Endothelial cell of umbilical vein (primary cell): ENCODE results near the gene CARD9. TPM values are rescaled to one million over a fixed set of nuclear protein-coding genes. Genes with fewer than 3 reads are reported as not detected.

Source experiments
- BruUV-seq: library from RNA; stranded (reverse); fragments of 400-500 nt; replicated peaks from 2 replicates; lab custom pipeline; 2021; lab: Mats Ljungman, UMichigan
- CTCF ChIA-PET: fragments of 300-600, 350-600 bp; sonication (Branson Sonifier 250); formaldehyde crosslinking; loops from one replicate; lab custom pipeline; 2021; ENCODE audit warnings: antibody characterized with exemption, inconsistent platforms; lab: Charles Lee
- POLR2A ChIA-PET: fragments of 300-600, 350-600 bp; sonication (Branson Sonifier 250); formaldehyde crosslinking; loops from one replicate; lab custom pipeline; 2021; ENCODE audit warnings: antibody characterized with exemption, inconsistent platforms; lab: Charles Lee
- DNase-seq: peaks from one replicate; pipeline ENCODE4 v3.0.0-alpha.2; 2011; ENCODE audit warnings: low read depth, low spot score
- FAIRE-seq: peaks from 2 replicates; lab custom pipeline; 2011; peaks lifted over from hg19 to GRCh38; lab: Jason Lieb, UNC
- H2AFZ ChIP-seq: 2 replicates; pipeline ENCODE4 v1.6.0; 2012; ENCODE audit warnings: low read depth, low read length, control low read depth, inconsistent platforms
- H3K27ac ChIP-seq: 2 replicates; pipeline ENCODE4 v1.5.1; 2011; ENCODE audit warnings: low read depth, mild to moderate bottlenecking, control low read depth, low read length, moderate library complexity; ENCODE audit not compliant: insufficient read depth
- H3K27me3 ChIP-seq, 2 experiments: 2 replicates each; pipeline versions ENCODE4 v1.6.0 to v1.6.1; 2011; ENCODE audit warnings: low read length in 2 of 2, mixed read lengths in 1 of 2; ENCODE audit not compliant: control insufficient read depth in 2 of 2, insufficient read depth in 2 of 2
- H3K36me3 ChIP-seq, 2 experiments: 2 replicates in 1 of 2; 3 replicates in 1 of 2; pipeline ENCODE4 v1.5.1; 2011; ENCODE audit warnings: low read length in 2 of 2, mild to moderate bottlenecking in 1 of 2, moderate library complexity in 1 of 2; ENCODE audit not compliant: control insufficient read depth in 2 of 2, insufficient read depth in 2 of 2; ENCODE audit errors: extremely low read depth in 1 of 2
- H3K4me1 ChIP-seq: 3 replicates; pipeline ENCODE4 v1.5.1; 2011; ENCODE audit warnings: mild to moderate bottlenecking, low read length; ENCODE audit not compliant: control insufficient read depth, insufficient read depth; ENCODE audit errors: extremely low read depth
- H3K4me2 ChIP-seq: 2 replicates; pipeline ENCODE4 v1.6.1; 2011; ENCODE audit warnings: low read length, control low read depth, mixed read lengths; ENCODE audit not compliant: insufficient read depth
- H3K4me3 ChIP-seq, 3 experiments: fragments of 200-600 bp in 1 of 3; sonication (generic), shearing (Covaris generic) in 1 of 3; replicated peaks in 1 of 3; 2 replicates each; pipeline ENCODE4 v1.5.1; 2011 to 2016; ENCODE audit warnings: control low read depth in 3 of 3, low read length in 3 of 3, mild to moderate bottlenecking in 2 of 3, inconsistent platforms in 1 of 3, low read depth in 1 of 3, moderate library complexity in 1 of 3; ENCODE audit not compliant: insufficient read depth in 1 of 3
- H3K79me2 ChIP-seq: 2 replicates; pipeline ENCODE4 v1.6.0; 2012; ENCODE audit warnings: low read length, inconsistent platforms; ENCODE audit not compliant: control insufficient read depth, insufficient read depth
- H3K9ac ChIP-seq: replicated peaks from 2 replicates; pipeline ENCODE3; 2011; ENCODE audit warnings: low read length, control low read depth; ENCODE audit not compliant: insufficient read depth; ENCODE audit errors: extremely low read depth
- H3K9me1 ChIP-seq: replicated peaks from 3 replicates; pipeline ENCODE4 v1.6.0; 2011; ENCODE audit warnings: mild to moderate bottlenecking, low read length; ENCODE audit not compliant: control insufficient read depth, insufficient read depth; ENCODE audit errors: extremely low read depth
- H3K9me3 ChIP-seq: replicated peaks from 2 replicates; pipeline ENCODE4 v1.5.1; 2012; ENCODE audit warnings: low read length, inconsistent platforms; ENCODE audit not compliant: control insufficient read depth, insufficient read depth
- H4K20me1 ChIP-seq: replicated peaks from 2 replicates; pipeline ENCODE3; 2011; ENCODE audit warnings: mild to moderate bottlenecking, low read length; ENCODE audit not compliant: control insufficient read depth, insufficient read depth; ENCODE audit errors: extremely low read depth
- EZH2 ChIP-seq: IDR thresholded peaks from 2 replicates; pipeline ENCODE4 v1.6.1; 2012; ENCODE audit warnings: borderline replicate concordance, low read depth, mild to moderate bottlenecking, moderate library complexity, low read length, inconsistent platforms; ENCODE audit not compliant: severe bottlenecking
- FOS ChIP-seq: IDR thresholded peaks from 2 replicates; pipeline ENCODE4 v1.6.1; 2011; ENCODE audit warnings: mild to moderate bottlenecking, low read length, moderate library complexity, borderline replicate concordance; ENCODE audit not compliant: insufficient read depth
- GATA2 ChIP-seq: IDR thresholded peaks from 2 replicates; pipeline ENCODE4 v1.7.0; 2011; ENCODE audit warnings: low read depth, mild to moderate bottlenecking, moderate library complexity, mixed read lengths, low read length; ENCODE audit not compliant: insufficient read length, insufficient read depth
- JUN ChIP-seq: IDR thresholded peaks from 2 replicates; pipeline ENCODE4 v1.6.1; 2011; ENCODE audit warnings: borderline replicate concordance, low read depth; ENCODE audit not compliant: insufficient read length, insufficient read depth
- MYC ChIP-seq: IDR thresholded peaks from one replicate; pipeline ENCODE4 v1.6.1; 2011; ENCODE audit warnings: mild to moderate bottlenecking, low read depth, low read length
- POLR2A ChIP-seq: IDR thresholded peaks from 2 replicates; pipeline ENCODE4 v1.6.1; 2012; ENCODE audit warnings: low read depth, mild to moderate bottlenecking, control low read depth, low read length
- POLR2AphosphoS5 ChIP-seq: IDR thresholded peaks from 2 replicates; pipeline ENCODE4 v1.6.1; 2012; ENCODE audit warnings: low read depth, mild to moderate bottlenecking, control low read depth, low read length, moderate library complexity; ENCODE audit not compliant: insufficient read depth
- dilution Hi-C: fragments of 300-500 bp; cut with MboI; formaldehyde crosslinking; loops from one replicate; pipeline ENCODE4 v1.15.0; 2019; ENCODE audit warnings: low sequenced_read_pairs; ENCODE audit not compliant: extremely low pct_ligation_motif_present
- intact Hi-C: fragments of 100-400 bp; cut with micrococcal nuclease; formaldehyde crosslinking; loops from one replicate; pipeline ENCODE4 v1.10.0; 2022
- polyA plus RNA-seq, 4 experiments: library from polyadenylated mRNA; depleted of rRNA in 3 of 4; stranded (reverse) in 3 of 4; unstranded in 1 of 4; fragments of >200 nt; gene quantifications; 2 replicates each; pipeline versions ENCODE4 v1.2.1 to v1.2.3, GENCODE V29; 2011 to 2012; ENCODE audit warnings: missing spikeins in 1 of 4
- total RNA-seq: library from RNA; stranded (reverse); gene quantifications from 2 replicates; pipeline ENCODE4 v1.2.3, GENCODE V29; 2021
- TF ChIP-seq, protein P1 (sequence below): IDR thresholded peaks from 2 replicates; pipeline ENCODE4 v1.6.1; 2011; ENCODE audit not compliant: insufficient read depth, insufficient read length
- TF ChIP-seq, protein P2 (sequence below), 2 donors: IDR thresholded peaks; 1 replicate in 1 of 2; 2 replicates in 1 of 2; pipeline ENCODE4 v1.5.1; 2011; ENCODE audit warnings: low read length in 2 of 2, mild to moderate bottlenecking in 2 of 2, moderate library complexity in 2 of 2, control low read depth in 1 of 2, inconsistent platforms in 1 of 2, low read depth in 1 of 2; ENCODE audit not compliant: insufficient read depth in 1 of 2; ENCODE audit errors: extremely low read depth in 1 of 2

CARD9 gene
- total and polyA plus RNA-seq, 2 donors (not counting 3 experiments of a cell fraction or from before 2014, with no cell fraction given), result 0.22 to 0.71 TPM

DNA sequence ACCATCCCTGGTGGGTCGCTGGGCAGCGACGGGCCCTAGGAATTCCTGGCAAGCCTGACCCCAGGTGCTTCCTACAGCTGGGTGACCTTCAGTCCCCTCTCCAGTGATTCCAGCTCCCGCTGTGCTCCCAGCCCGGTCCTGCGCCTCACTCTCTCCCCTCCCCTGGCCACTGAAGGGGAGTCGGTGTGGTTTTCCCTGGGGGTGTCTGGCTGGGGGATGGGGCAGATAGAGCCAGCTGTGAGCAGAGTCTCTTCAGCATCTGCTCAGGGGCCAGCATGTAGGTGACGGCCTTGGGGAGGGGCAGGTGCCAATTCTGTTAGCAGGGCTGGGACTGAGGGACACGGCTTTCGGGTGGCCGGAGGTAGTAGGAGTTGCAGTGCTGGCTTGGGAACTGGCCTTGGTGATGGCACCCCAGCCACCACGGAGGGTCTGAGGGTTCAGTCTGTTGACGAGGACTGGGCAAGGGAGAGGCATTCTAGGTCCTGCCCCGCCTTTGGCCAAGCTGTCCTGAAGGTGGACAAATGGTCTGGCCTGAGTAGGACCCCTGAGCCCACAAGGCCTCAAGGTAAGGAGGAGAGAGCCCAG is 43.0 kb downstream of the CARD9 start:
- no peaks in the 10 kb centered on the region for H3K27me3 ChIP-seq
- POLR2A ChIA-PET, result interaction anchor here (1.1 kb wide), 1 partner anchor 15 kb away, joined by 3 read pairs; no protein-coding TSS in a partner anchor
- TF ChIP-seq, protein P1, sequence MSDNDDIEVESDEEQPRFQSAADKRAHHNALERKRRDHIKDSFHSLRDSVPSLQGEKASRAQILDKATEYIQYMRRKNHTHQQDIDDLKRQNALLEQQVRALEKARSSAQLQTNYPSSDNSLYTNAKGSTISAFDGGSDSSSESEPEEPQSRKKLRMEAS, result no peak
- TF ChIP-seq POLR2A, result no peak
- TF ChIP-seq EZH2, result no peak
- no peak for TF ChIP-seq FOS
- no peak for TF ChIP-seq MYC
- TF ChIP-seq JUN, result no peak
- TF ChIP-seq, protein P2, sequence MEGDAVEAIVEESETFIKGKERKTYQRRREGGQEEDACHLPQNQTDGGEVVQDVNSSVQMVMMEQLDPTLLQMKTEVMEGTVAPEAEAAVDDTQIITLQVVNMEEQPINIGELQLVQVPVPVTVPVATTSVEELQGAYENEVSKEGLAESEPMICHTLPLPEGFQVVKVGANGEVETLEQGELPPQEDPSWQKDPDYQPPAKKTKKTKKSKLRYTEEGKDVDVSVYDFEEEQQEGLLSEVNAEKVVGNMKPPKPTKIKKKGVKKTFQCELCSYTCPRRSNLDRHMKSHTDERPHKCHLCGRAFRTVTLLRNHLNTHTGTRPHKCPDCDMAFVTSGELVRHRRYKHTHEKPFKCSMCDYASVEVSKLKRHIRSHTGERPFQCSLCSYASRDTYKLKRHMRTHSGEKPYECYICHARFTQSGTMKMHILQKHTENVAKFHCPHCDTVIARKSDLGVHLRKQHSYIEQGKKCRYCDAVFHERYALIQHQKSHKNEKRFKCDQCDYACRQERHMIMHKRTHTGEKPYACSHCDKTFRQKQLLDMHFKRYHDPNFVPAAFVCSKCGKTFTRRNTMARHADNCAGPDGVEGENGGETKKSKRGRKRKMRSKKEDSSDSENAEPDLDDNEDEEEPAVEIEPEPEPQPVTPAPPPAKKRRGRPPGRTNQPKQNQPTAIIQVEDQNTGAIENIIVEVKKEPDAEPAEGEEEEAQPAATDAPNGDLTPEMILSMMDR (IDR thresholded peaks at IDR 0.05; ENCODE audit: extremely low read depth in 1 of 2, insufficient read depth in 1 of 2, low read depth in 1 of 2, low read length in 2 of 2), result no peak
- no peak for TF ChIP-seq GATA2
- no peak for TF ChIP-seq POLR2AphosphoS5
- H3K9me1 ChIP-seq, result no peaks in the 10 kb centered on the region
- dilution Hi-C loops (no loop called here), intact Hi-C loops (no loop called here)
- H3K4me2 ChIP-seq, result no peak overlapping the region
- H3K36me3 ChIP-seq, result peaks cover 0 to 10% of the 10 kb centered on the region in 2 experiments
- H3K79me2 ChIP-seq, result peaks cover 40% of the 10 kb centered on the region
- H3K9me3 ChIP-seq, result no peaks in the 10 kb centered on the region
- no peaks in the 10 kb centered on the region for H4K20me1 ChIP-seq
- DNase-seq (no peak), FAIRE-seq (no peak)
- H3K4me3 ChIP-seq, result no peak overlapping the region
- no peak overlapping the region for H3K27ac ChIP-seq
- CTCF ChIA-PET, result no interaction called here
- H2AFZ ChIP-seq, result no peak overlapping the region
- BruUV-seq, result no TSS peak
- H3K4me1 ChIP-seq, result peaks cover 20% of the 10 kb centered on the region
- no peak overlapping the region for H3K9ac ChIP-seq
